Spleen (tissue), 11 donors: Measurements from ENCODE around the gene SLC30A1. TPM values are rescaled to one million over a fixed set of nuclear protein-coding genes. Genes with fewer than 3 reads are reported as not detected.

Source experiments
- DNase-seq: peaks from one replicate; pipeline ENCODE4 v3.0.0-alpha.2; 2020
- H3K27ac ChIP-seq, 8 donors: fragments of 200-600 bp; sonication (generic) in 7 of 8; 1 replicate in 4 of 8; 2 replicates in 4 of 8; pipeline versions ENCODE4 v1.5.0 to v1.8.0; 2016 to 2021; ENCODE audit warnings: inconsistent platforms in 4 of 8, mild to moderate bottlenecking in 4 of 8, moderate library complexity in 1 of 8
- H3K27me3 ChIP-seq, 7 donors: fragments of 200-600 bp; sonication (generic) in 6 of 7; replicated peaks in 1 of 7; 1 replicate in 4 of 7; 2 replicates in 3 of 7; pipeline versions ENCODE4 v1.5.0 to v1.8.0; 2016 to 2021; ENCODE audit warnings: inconsistent platforms in 3 of 7, mild to moderate bottlenecking in 1 of 7
- H3K36me3 ChIP-seq, 6 donors: fragments of 200-600 bp; sonication (generic) in 5 of 6; 1 replicate in 4 of 6; 2 replicates in 2 of 6; pipeline versions ENCODE4 v1.5.0 to v1.8.0; 2016 to 2021; ENCODE audit warnings: inconsistent platforms in 2 of 6
- H3K4me1 ChIP-seq, 6 donors: fragments of 200-600 bp; sonication (generic) in 5 of 6; 1 replicate in 3 of 6; 2 replicates in 3 of 6; pipeline versions ENCODE4 v1.5.0 to v1.8.0; 2016 to 2021; ENCODE audit warnings: inconsistent platforms in 3 of 6
- H3K4me3 ChIP-seq, 8 donors: fragments of 200-600 bp; sonication (generic) in 7 of 8; 1 replicate in 4 of 8; 2 replicates in 4 of 8; pipeline versions ENCODE4 v1.5.0 to v1.8.0; 2016 to 2021; ENCODE audit warnings: inconsistent platforms in 4 of 8, mild to moderate bottlenecking in 4 of 8, moderate library complexity in 2 of 8
- H3K9me3 ChIP-seq, 8 donors: fragments of 200-600 bp; sonication (generic) in 7 of 8; 1 replicate in 4 of 8; 2 replicates in 4 of 8; pipeline versions ENCODE4 v1.5.0 to v1.8.0; 2016 to 2021; ENCODE audit warnings: inconsistent platforms in 4 of 8
- CTCF ChIP-seq, 11 experiments: fragments of 200-600 bp in 7 of 11; fragments of 450-650 bp in 4 of 11; sonication (generic) in 4 of 11; IDR thresholded peaks in 8 of 11; conservative IDR thresholded peaks in 3 of 11; 1 replicate in 7 of 11; 2 replicates in 4 of 11; pipeline versions ENCODE4 v1.4.0 to v1.8.0; 2016 to 2021; ENCODE audit warnings: antibody characterized with exemption in 11 of 11, inconsistent platforms in 4 of 11, mild to moderate bottlenecking in 1 of 11
- POLR2A ChIP-seq, 3 donors: fragments of 450-650 bp; IDR thresholded peaks; one replicate each; pipeline ENCODE4 v1.5.1; 2017; ENCODE audit warnings: antibody characterized with exemption in 3 of 3, mild to moderate bottlenecking in 1 of 3
- POLR2AphosphoS5 ChIP-seq, 3 donors: sonication (generic); formaldehyde crosslinking; IDR thresholded peaks; one replicate each; pipeline ENCODE4 v1.5.1; 2017; ENCODE audit warnings: antibody characterized with exemption in 3 of 3
- WGBS, 5 donors: extraction: QIAGEN DNeasy Blood & Tissue Kit in 3 of 5; methylation state at CpG; one replicate each; pipeline versions ENCODE4 v1.1.5 to v1.1.7; 2013 to 2018; 5-methylcytosine and 5-hydroxymethylcytosine counted together
- intact Hi-C: fragments of 100-400 bp; cut with DNase I; formaldehyde crosslinking; loops from one replicate; pipeline ENCODE4 v1.15.0; 2023; ENCODE audit warnings: low total_unique reads
- polyA plus RNA-seq, 3 donors: library from polyadenylated mRNA; stranded (reverse); fragments of 200-250 nt; gene quantifications; one replicate each; pipeline ENCODE4 v1.2.1, GENCODE V29; 2013
- total RNA-seq, 7 donors: library from RNA; depleted of rRNA in 3 of 7; stranded (reverse); fragments of >200 nt in 3 of 7; fragmentation: NEBNext Ultra II Directional in 4 of 7; extraction: Animal tissue kit (Norgen Biotek cat#: 25700) in 4 of 7; gene quantifications; one replicate each; pipeline versions ENCODE4 v1.1.0 to v1.2.1, GENCODE V29; 2016 to 2021
- donor health status: healthy with polysubstance abuse.
- donor health status: DM: no; HTN: no; CAD: no; lungs with moderate emphysema.
- donor health status: DM: no; HTN: no; CAD: no.
- donor health status: Bipolar disorder and iron deficiency.
- donor health status: healthy.
- donor health status: DM: no; HTN: no; CAD: no.
- donor health status: DM: yes; HTN: yes; CAD: no.

The SLC30A1 gene
- total and polyA plus RNA-seq, 10 donors: 3.0 to 38.5 (median 30.8) TPM

- Histone ChIP-seq H3K27ac (peak overlapping the region in 7 of 8 donors; percentile 96 to 99 (median 98)), H3K36me3 (peaks cover 0 to 14% (median 7%) of the 10 kb centered on the region in 6 donors), H3K9me3 (no peaks in the 10 kb centered on the region), H3K4me1 (peaks cover 22 to 77% (median 55%) of the 10 kb centered on the region in 6 donors), H3K27me3 (no peaks in the 10 kb centered on the region), H3K4me3 (peak overlapping the region; percentile 72 to 99 (median 90))
- DNase-seq: peak; percentile 98
- WGBS, 5 donors: 7 to 22% (median 12%) methylated on average over 16 to 46 of the region's 46 CpGs
- TF ChIP-seq POLR2A (IDR thresholded peaks at IDR 0.05) (no peak), CTCF (IDR thresholded peaks at IDR 0.05 in 8 of 11, conservative IDR thresholded peaks at IDR 0.05 in 3 of 11) (no peak), POLR2AphosphoS5 (IDR thresholded peaks at IDR 0.05) (no peak)
- intact Hi-C loops: loop anchor here (5.0 kb wide), 1 partner anchor 63 kb away; no protein-coding TSS in a partner anchor
Measured at GRCh38 chr1:211579440-211580302, 710 bp upstream of the SLC30A1 start.

DNA sequence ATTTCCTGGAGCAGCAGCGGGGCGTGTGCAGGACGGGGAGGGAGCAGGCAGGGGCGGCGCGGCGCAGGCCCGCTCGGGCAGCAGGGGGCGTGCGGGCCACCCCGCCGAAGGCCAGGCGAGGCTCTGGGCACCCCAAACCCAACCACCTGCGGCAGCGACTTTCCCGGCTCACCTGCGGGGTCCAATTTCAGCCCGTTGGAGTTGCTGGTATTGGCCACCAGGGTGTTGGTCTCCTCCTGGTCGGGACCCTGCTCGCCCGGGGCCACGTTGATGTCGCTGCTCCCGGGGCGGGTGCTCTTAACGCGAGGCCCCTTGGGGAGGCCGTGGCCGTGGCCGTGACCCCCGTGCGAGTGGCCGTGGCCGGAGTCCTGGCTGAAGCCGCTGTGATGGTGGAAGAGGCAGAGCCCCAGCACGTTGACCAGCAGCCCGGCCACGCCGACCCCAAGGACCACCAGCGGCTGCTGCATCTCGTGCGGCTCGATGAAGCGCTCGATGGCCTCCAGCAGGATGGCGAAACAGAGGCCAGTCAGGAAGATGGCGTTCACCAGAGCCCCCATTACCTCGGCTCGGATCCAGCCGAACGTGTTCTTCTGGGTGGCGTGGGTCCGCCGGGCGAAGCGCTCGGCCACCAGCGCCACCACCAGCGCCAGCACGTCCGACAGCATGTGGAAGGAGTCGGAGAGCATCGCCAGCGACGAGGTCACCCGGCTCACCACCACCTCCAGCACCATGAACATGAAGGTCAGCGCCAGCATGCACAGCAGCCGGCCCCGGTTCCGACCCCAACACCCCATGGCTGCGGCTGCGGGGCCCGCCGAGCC lies 932 bp downstream of the SLC30A1 start:
- Histone ChIP-seq H3K9me3 (no peaks in the 10 kb centered on the region), H3K27ac (peak overlapping the region; percentile 96 to 99 (median 98)), H3K36me3 (peaks cover 0 to 31% (median 10%) of the 10 kb centered on the region in 6 donors), H3K27me3 (no peaks in the 10 kb centered on the region), H3K4me1 (peaks cover 22 to 82% (median 64%) of the 10 kb centered on the region in 6 donors), H3K4me3 (peak overlapping the region; percentile 72 to 99 (median 90))
- DNase-seq: peak; percentile 96
- 0% methylated on average over 13 to 75 of the region's 75 CpGs for WGBS, 5 donors
- intact Hi-C loops: loop anchor here (5.0 kb wide), 1 partner anchor 64 kb away; no protein-coding TSS in a partner anchor
- TF ChIP-seq POLR2A (IDR thresholded peaks at IDR 0.05): peak in 1 of 3 donors; percentile 0
- TF ChIP-seq CTCF (IDR thresholded peaks at IDR 0.05 in 8 of 11, conservative IDR thresholded peaks at IDR 0.05 in 3 of 11): peak; percentile 73 to 97 (median 92)
- peak; percentile 53 to 76 (median 75) for TF ChIP-seq POLR2AphosphoS5 (IDR thresholded peaks at IDR 0.05)

GRCh38 chr1:211577277-211577818 lies 1.6 kb downstream of the SLC30A1 start:
- Histone ChIP-seq H3K9me3 (no peaks in the 10 kb centered on the region), H3K27me3 (no peaks in the 10 kb centered on the region), H3K27ac (peak overlapping the region; percentile 96 to 99 (median 98)), H3K36me3 (peaks cover 0 to 38% (median 10%) of the 10 kb centered on the region in 6 donors), H3K4me3 (peak overlapping the region; percentile 72 to 99 (median 90)), H3K4me1 (peaks cover 22 to 82% (median 63%) of the 10 kb centered on the region in 6 donors)
- DNase-seq: no peak
- intact Hi-C loops: loop anchor here (5.0 kb wide), 1 partner anchor 65 kb away; no protein-coding TSS in a partner anchor
- TF ChIP-seq CTCF (IDR thresholded peaks at IDR 0.05 in 8 of 11, conservative IDR thresholded peaks at IDR 0.05 in 3 of 11): no peak
- TF ChIP-seq POLR2AphosphoS5 (IDR thresholded peaks at IDR 0.05): no peak
- no peak for TF ChIP-seq POLR2A (IDR thresholded peaks at IDR 0.05)
- WGBS, 5 donors: 1 to 4% (median 2%) methylated on average over 7 to 13 of the region's 13 CpGs
